HFF-Myc (cell line): ENCODE results near the gene PLEKHA5.

Experiments used
- DNase-seq: peaks from one replicate; pipeline ENCODE4 v3.0.0-alpha.2; 2011; ENCODE audit warnings: low read depth; ENCODE audit errors: extremely low read depth
- H3K4me3 ChIP-seq: replicated peaks from 2 replicates; pipeline ENCODE4 v1.5.1; 2011; ENCODE audit warnings: low read depth, mild to moderate bottlenecking, control low read depth, low read length
- CTCF ChIP-seq: IDR thresholded peaks from 2 replicates; pipeline ENCODE4 v1.5.1; 2012; ENCODE audit warnings: mild to moderate bottlenecking, low read depth, low read length, control low read depth; ENCODE audit errors: missing control alignments

The PLEKHA5 gene

GRCh38 chr12:19220852-19221466 lies 91.4 kb downstream of the PLEKHA5 start:
- TF ChIP-seq CTCF, result no peak
- DNase-seq, result no peak
- H3K4me3 ChIP-seq, result no peak overlapping the region

GRCh38 chr12:19222558-19222957 lies 93.0 kb downstream of the PLEKHA5 start:
- DNase-seq, result no peak
- no peak overlapping the region for H3K4me3 ChIP-seq
- no peak for TF ChIP-seq CTCF

GRCh38 chr12:19223018-19223417 lies 93.5 kb downstream of the PLEKHA5 start:
- DNase-seq, result no peak
- no peak for TF ChIP-seq CTCF
- no peak overlapping the region for H3K4me3 ChIP-seq

- no peak for DNase-seq
- TF ChIP-seq CTCF, result no peak
- H3K4me3 ChIP-seq, result no peak overlapping the region
Observed at GRCh38 chr12:19223695-19224094, 94.2 kb downstream of the PLEKHA5 start.

- DNase-seq, result no peak
- H3K4me3 ChIP-seq, result no peak overlapping the region
- TF ChIP-seq CTCF, result no peak
Observed at GRCh38 chr12:19224746-19225145, 95.2 kb downstream of the PLEKHA5 start.

GRCh38 chr12:19227190-19227879 lies 97.8 kb downstream of the PLEKHA5 start:
- no peak for DNase-seq
- no peak for TF ChIP-seq CTCF
- H3K4me3 ChIP-seq, result no peak overlapping the region
